Urothelium cell line (cell line): ENCODE measurements around the gene SLC2A9.
A peak's percentile ranks its signal among the peaks of the same experiment; 100 is the strongest.
"Not testable (repeated sequence)": the region's sequence is repeated elsewhere in the genome, so short reads cannot be mapped to it uniquely, and the experiment has no call there.

Source experiments
- DNase-seq: peaks from one replicate; pipeline ENCODE4 v3.0.0; 2011; ENCODE audit warnings: low spot score, mixed read lengths
- FAIRE-seq: peaks from 2 replicates; lab custom pipeline; 2011; peaks lifted over from hg19 to GRCh38; lab: Jason Lieb, UNC

Gene SLC2A9

DNA sequence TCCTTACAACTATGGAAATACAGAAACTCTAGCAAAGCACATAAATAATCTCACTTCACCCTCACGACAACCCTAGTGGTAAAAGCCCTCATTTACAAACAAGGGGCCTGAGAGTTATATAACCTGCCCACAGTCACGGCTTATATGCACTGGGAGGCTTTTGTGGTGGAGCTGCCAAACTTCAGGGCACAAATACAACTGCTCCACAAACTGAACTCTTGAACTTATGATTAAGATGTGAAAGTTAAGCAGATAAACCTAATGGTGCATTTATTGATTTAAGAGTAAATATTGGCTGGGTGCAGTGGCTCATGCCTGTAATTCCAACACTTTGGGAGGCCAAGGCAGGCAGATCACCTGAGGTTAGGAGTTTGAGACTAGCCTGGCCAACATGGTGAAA lies 19.0 kb downstream of the SLC2A9 start:
- DNase-seq (no peak), FAIRE-seq (no peak)

DNA sequence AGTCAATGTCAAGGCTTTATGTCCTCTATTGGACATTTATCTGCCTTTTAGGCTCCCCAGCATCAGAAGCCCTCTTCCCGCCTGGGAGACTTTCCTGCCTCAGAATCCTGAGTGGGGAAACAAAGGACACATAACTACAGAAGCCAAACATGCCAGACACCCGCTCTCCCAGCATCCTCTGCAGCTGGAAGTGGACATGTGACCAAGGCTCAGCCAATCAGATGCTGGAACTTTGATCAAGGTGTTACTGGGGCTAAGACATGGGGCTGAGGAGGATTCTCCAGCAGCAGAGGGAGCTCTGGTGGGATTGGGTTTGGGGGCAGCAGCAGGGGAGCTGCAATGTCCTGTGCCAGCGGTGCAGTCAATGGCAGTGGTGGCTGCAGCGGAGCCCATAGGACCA lies 19.5 kb downstream of the SLC2A9 start:
- FAIRE-seq, result no peak

DNA sequence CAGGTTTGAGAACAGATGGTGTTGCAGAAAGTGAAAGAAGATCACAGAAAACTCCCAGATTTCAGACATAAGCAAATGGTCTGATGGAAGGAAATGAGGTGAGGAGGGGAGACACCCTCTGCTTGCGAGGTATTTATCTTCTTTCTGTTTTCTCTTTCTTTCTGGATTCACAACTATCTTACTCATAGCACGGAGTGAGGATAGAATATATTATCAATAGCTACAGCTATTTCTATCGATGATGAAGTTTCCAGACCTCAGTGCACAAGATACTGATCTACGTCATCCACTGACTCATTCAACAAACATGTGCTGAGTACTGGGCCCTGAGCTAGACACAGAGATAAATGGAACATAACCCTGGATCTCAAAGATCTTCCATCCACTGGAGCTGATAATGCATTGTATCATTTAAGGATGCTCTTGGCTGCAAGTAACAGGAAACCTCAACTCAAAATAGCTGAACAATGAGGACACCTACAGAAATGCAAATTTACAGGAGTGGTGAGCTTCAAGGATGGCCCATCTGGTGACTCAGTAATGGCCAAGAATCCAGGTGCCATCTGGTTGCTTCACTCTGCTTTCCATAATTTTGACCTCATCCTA lies 21.2 kb downstream of the SLC2A9 start:
- DNase-seq (no peak), FAIRE-seq (no peak)

More for the DNA sequence above, 19.5 kb downstream of the SLC2A9 start:
- DNase-seq, result no peak

DNA sequence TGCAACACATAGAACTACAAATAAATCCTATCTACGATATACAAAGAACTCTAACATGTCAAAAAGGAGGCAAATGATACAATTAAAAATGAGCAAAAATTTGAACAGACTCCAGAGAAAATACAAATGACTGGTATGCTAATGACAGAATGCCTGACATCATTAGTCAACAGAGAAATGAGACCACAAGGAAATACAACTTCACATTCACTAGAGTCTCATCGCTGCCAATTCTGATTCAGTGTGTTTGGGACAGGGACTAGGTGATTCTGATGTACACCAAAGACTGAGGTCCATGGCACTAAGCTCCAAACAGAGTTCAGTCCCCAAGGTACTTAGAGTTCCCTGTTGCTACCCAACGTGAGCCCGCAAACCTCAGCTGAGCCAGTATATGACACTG lies 23.4 kb downstream of the SLC2A9 start:
- no peak for DNase-seq
- no peak for FAIRE-seq

DNA sequence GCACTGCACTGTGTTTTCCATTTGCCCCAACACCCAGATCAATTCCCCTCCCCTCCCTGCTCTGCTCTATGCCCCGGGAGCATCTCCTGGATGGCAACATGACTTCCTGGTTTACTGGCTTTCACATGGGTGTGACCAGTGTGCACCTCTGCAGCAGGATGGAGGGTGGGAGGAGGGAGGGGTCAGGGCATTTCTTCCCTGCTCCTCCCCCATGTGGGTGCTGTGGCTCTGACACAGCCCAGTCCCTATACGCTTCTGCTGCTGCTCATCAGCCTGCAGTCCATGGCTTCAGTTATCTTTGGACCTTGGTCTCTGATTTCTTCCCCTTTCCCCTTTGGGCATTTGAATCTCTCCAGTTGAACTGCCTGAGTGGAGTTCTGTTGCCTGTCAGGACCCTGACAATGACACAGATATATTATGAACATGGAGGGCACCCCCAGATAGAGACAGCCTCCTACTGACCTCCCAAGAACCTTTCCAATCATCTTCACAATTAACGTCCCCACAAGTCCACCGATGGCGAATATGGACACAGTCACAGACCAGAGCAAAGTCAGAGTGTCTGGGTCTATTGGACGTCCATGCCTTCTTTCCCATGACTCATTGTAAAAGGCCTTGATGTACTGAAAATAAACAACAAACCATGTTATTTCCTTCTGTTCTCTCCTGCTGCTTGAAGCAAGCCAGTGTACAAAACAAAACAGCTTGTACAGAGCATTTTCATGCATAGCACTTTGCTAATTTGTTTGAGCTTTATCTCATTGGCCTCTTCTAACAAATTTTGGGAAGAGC lies 24.8 kb downstream of the SLC2A9 start:
- DNase-seq (no peak), FAIRE-seq (no peak)

DNA sequence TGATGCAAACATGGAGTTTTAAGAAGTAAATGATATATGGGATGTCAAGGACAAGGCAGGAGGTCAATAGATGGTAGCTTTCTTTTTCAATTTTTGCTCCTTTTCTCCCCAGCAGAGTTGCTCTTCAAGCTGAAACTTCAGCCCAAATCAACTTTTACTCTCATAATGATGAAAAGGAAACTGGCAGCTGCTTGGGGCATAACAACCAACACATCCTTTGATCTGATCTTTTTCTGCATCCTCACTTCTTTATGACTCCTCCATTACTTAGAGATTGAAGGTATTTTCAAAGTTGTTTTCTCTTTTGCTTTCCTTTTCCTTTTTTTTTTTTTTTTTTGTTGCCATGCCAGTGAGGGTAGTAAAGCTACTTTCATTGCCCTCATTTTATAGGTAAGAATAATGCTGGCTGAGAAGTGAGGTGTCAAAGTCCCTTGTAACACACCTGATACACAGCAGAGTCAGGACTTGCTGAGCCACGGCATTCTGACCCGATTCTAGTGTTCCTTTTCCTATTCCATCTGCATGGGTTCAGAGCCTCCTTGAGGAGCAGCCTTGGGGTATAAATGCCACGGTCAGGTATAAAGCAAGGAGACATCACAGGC lies 26.9 kb downstream of the SLC2A9 start:
- FAIRE-seq (no peak), DNase-seq (no peak)

DNA sequence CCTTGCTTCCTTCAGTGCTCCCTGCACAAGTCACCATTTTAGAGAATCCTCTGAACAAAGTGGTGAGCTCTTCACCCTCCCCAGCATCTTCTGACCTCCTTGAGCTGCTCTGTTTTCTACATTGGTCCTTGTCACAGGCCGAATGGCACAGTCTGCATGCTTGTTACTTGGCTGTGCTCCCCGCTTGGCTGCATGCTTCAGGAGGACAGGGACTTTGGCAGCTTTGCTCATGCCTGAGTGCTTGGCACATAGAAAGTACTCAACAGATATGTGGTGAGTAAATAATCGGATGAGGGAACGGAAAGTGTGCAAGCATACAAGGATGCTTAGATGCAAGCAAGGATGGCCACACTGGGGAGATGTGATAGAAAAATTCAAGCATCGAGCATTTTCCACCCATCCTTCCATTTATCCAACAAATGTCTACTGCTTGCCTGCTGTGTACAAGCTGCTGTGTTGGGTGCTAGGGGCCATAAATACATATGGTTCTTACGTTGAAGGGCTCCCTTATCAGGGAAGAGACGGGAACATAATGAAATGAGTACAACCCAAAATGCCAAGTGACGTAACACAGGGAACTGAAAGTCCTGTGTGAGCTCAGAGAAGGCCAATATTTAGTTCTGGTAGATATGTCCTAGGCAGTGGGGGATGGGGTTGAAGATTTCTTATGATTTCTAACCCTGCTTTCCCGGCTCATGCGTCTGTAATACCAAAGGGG lies 31.2 kb downstream of the SLC2A9 start:
- DNase-seq (no peak), FAIRE-seq (no peak)

DNA sequence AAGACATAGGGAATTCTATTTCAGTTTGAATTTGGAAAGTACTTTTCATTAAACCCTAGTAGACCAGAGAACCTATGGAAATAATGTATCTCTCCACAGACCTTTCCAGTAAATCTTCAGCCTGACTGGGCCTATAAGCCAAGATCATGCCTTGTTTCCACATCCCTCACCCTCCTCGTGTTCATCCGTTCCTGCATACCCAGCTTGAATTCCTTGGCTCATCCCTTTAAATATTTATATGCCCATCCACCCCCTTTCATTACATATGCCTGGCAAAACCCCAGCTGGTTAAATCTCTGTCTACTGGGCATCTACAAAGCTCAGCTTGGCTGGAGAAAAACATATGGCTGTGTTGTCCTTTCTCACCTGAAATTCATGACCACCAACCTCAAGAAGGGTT lies 32.4 kb downstream of the SLC2A9 start:
- DNase-seq (no peak), FAIRE-seq (no peak)

DNA sequence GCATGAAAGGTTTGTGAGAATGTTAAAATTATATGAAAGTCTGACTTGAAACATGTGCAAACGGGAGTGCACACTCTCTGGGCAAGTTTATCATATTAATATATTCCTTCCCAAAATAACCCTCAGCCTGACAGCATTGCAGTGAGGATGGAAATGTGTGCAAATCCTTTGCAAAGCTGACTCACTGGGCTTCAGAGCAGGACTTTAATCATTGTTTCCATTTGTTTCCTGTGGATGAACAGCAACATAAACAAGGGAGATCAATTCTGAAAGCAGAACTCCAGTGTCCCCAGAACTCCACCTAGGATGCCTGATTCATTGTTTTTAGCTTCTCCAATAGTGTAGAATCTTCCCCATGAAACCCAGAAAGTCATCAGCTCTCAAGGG lies 32.9 kb downstream of the SLC2A9 start:
- no peak for FAIRE-seq

DNA sequence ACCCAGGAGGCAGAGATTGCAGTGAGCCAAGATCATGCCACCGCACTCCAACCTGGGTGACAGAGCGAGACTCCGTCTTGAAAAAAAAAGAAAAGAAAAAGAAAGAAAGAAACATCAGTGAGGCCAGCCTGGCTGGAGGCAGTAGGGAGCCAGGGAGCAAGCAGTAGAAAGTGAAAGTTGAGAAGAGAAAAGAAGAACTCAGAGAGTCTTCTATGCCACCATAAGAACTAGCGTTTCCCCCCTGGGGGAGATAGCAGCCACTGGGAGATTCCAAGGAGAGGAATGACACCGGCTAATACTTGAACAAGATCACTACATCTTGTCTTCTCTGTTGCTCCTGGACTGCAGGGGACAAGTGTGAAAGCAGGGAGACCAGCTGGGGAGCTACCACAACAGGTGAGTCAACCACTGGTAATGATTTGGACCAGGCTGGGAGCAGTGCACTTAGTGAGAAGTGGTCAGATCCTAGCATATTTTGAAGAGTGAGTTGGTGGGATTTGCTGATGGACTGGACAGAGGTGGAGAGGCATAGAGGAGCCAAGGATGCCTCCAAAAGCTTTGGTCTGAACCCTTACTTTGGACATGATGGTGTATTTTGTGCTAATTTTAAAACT lies 33.4 kb downstream of the SLC2A9 start:
- FAIRE-seq, result no peak
- no peak for DNase-seq

More for the DNA sequence above, 32.9 kb downstream of the SLC2A9 start:
- no peak for DNase-seq

DNA sequence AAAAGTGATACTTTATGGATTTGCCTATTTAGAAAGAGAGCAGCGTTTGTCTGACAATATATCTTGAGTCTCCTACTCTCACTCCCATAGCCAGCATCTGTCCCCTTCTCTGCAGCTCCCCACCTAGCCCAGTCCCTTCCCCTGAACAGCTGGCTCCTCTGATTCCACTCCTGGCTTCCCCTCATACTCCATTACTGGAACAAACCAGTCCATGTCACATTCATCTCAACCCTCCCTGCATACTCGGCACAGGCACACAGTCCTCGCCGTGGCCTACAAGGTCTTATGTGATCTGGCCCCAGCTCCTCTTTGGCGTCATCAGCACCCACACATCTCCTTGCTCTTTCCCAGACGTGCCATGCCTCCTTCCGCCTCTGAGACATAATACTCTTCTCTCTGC lies 36.7 kb downstream of the SLC2A9 start:
- FAIRE-seq (no peak), DNase-seq (no peak)

DNA sequence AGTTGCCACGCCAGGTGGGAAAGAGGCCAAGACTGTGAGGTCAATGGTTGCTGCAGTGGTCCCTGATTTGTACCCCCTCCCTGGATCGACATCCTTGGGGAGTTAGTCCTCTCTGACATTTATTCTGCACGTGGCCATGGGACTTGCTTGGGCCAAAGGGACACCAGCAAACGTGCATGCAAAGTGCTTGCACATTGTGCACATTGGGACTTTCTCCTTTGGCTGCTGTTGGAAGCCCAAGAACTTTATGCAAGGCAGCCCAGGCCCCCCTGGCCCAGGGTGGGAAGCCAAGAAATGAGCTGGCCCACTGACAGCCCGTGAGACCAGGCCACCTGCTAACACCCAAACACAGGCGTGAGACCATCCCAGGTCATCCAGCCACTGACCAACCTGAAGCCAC lies 38.1 kb downstream of the SLC2A9 start:
- FAIRE-seq (no peak), DNase-seq (no peak)

DNA sequence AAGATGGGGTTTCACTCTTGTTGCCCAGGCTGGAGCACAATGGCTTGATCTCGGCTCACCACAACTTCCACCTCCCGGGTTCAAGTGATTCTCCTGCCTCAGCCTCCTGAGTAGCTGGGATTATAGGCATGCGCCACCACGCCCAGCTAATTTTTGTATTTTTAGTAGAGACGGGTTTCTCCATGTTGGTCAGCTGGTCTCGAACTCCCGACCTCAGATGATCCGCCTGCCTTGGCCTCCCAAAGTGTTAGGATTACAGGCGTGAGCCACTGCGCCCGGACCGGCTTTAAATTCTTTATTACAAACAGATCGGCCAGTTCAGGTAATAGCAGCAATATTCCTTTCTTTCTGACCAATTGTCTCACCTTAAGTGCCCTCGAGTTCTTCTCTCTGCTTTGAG lies 39.4 kb downstream of the SLC2A9 start:
- not testable (repeated sequence) for DNase-seq, FAIRE-seq

DNA sequence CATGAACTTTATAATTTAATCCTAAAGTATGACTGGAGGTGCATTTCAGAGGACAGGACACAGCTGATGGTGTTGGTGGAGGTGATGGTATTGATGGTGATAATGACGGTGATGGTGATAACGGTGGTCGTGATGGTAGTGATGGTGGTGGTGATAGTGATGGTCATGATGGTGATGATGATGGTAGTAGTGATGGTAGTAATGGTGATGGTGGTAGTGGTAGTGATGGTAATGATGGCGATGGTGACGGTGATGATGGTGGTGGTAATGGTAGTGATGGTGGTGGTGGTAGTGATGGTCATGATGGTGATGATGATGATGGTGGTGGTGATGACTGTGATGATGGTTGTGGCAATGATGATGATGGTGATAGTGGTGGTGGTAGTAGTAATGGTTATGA lies 40.4 kb downstream of the SLC2A9 start:
- peak; percentile 87 for FAIRE-seq
- no peak for DNase-seq

DNA sequence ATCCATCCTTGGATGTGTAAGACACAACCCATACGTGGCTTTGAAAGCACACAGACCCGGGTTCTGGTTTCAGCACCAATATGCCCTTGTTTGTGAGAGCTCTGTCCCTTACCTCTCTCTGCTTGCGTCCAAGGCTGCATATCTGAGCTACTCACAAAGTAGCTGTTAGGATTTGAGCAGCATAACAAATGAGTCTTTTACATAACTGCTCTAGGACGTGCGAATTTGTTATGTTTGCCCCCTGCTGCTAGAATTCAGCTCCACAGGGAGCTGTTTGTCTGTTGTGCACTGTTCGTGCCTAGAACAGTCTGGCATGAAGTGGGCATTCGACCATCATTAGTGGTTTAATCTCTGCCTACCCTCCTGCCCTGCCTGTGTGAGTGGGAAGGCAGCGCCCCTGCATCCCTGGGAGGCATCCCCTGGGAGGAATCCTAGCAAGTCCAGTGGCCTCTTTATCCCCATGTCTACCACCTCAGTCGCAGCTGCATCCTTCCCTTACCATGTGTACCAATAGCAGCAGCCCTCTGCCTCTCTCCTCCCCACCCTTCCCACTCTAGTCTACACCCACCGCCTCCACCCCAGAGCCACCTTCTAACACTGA lies 42.1 kb downstream of the SLC2A9 start:
- DNase-seq (no peak), FAIRE-seq (no peak)

DNA sequence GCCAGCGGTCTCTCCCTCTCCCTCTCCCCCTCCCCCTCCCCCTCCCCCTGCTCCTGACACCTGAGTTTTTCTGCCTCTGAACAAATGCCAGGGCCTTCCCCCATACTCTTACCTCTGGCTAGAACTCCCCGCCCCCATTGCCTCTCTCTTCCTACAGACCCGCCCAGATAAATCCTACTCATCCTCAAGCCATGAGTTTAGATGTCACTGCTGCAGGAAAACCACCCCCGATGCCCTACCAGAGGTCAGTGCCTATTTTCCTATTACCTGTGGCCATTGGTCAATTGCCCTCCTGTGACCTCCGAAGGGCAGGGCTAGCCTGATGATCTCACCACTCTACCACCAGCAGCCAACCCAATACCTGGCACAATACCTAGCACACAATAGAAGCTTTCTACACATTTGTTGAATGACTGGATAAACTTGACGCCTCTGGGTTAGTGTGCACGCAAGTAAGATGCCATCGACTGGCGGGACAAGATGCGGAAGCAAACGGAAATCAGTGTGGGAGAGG lies 43.7 kb downstream of the SLC2A9 start:
- DNase-seq, result no peak
- no peak for FAIRE-seq

DNA sequence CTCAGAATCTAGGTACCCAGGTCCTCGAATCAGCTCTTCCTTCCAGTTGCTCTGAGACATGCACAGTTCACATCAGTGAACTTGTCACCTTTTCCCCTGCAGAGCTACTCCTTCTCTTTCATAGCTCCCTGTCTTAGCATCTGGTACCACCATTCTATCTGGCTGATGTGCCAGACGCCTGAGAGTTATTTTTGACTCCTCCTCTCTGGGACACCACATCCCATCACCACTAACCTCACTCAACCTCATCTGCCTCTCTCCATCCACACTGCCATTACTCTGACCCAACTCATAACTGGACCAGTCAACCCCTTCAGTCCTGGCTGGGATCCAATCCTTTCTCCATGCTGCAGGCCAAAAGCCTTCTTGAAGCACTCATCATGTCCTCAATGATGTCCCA lies 44.5 kb downstream of the SLC2A9 start:
- FAIRE-seq (no peak), DNase-seq (no peak)

DNA sequence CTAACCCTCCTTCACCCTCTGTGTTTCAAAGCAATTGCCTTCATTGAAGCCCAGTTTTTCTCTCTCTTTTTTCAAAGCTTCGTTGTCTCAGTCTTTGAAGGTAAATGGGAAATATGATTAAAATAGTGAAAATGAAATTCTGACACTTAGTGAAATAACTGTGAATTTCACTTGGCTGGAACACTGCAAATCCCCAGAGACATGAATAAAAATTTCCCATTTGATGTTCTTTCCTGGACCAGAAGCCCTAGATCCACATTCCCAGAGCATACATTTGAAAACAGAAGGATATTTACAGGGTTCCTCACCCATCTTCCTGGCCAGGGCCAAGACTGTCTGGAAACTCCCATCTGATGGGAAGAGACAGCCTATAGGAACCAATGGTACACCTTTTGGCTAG lies 45.0 kb downstream of the SLC2A9 start:
- FAIRE-seq (no peak), DNase-seq (no peak)

DNA sequence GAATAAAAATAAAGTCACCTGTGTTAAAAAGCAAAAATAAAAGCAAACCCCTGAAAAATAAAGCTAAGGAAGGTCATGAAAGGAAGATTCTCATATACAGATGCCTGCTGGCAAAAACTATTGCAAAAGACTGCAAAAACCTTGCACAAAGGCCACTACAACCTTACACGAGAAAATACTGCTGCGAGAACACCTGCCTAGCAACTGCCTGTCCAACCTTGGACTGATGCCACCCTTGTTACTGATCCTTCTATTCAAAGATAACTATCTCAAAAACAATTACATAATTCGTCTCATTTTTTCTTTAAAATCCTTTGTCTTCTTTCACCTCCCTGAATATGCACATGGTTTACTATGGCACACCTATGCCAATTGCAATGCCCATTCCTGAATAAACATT lies 49.6 kb downstream of the SLC2A9 start:
- FAIRE-seq (no peak), DNase-seq (no peak)

DNA sequence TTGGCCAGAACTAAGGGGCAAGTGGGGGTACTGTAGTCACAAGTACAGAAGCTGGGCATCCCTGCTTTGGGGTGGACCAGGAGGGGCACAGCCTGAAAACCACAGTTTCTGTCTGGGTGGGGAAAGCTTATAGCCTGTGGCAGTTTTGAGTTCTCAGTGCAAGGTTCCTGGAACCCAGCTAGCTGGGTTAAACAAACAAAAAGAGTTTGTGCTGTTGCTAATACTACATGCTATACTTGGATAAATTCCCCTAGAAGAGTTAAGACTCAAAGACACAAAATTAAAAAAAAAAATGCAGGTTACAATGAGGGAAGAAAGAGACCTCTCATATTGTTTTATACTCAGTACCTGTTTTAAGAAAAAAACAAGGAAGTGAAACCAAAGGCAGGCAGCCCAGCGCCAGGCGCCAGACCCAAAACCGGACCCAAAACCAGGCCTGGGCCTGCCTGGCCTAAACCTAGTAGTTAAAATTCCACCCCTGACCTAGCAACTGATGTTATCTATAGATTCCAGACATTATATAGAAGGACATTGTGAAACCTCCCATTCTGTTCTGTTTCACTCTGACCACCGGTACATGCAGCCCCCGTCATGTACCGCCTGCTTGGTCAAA lies 50.8 kb downstream of the SLC2A9 start:
- DNase-seq (no peak), FAIRE-seq (no peak)
